Putamen (tissue), 1 donor: Measurements from ENCODE around the gene TMEM132D.

ENCODE experiments used
- DNase-seq: peaks from one replicate; pipeline ENCODE4 v3.0.0-alpha.2; 2016; ENCODE audit warnings: low spot score

TMEM132D gene

GRCh38 chr12:129723260-129723659 lies 180.6 kb downstream of the TMEM132D start:
- no peak for DNase-seq

- no peak for DNase-seq
These were observed 183.2 kb downstream of the TMEM132D start for GRCh38 chr12:129720618-129721017.

GRCh38 chr12:129719416-129719815 lies 184.4 kb downstream of the TMEM132D start:
- no peak for DNase-seq

GRCh38 chr12:129717438-129717837 lies 186.4 kb downstream of the TMEM132D start:
- DNase-seq = no peak

DNA sequence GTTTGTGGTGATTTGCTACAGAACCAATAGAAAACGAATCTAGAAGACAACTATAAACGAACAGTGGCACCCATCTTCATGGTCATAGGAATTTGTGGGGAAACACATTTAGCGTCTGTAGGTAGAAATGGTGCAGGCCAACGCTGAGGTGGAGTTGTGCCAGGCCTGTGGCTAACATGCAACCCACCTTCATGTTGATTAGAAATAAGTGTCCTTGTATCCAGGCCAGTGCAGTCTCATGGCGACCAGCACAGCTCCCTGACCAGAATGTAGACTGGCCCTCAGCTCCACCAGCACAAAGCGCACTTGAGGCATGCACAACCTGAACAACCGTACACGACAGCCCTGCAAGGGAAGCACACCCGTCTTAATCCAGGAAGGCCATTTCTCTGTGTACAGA lies 187.0 kb downstream of the TMEM132D start:
- DNase-seq = no peak

- DNase-seq = no peak
These were observed 197.1 kb downstream of the TMEM132D start for GRCh38 chr12:129706716-129707115.

DNA sequence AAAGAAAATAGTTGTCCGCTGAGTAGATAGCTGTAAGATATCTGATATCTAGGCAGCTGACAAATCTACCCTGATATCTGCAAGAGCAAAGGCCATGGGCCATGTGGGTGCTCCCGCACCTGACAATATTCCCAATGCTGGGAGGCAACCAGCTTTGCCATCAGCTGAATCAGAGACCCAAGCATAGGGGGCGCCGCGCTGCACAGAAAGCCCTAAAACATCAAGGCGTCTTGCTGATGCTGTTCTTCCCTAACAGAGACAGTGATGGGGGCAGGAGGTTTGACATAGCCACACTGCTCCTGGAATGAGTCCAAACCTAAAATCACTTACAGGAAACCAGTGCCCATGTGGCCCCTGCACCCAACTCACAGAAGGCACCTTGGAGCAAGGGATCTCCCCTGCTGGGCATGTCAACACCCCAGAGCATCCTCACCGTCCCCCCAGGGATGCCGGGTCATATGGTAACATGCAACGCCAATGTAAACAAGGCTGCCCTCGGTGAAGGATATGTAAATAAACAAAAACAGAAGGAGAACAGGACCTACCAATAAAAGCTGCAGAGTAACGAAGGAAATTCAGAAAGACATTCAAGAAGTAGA lies 199.5 kb downstream of the TMEM132D start:
- no peak for DNase-seq

- DNase-seq = no peak
These were observed 202.2 kb downstream of the TMEM132D start for GRCh38 chr12:129701631-129702101.

DNA sequence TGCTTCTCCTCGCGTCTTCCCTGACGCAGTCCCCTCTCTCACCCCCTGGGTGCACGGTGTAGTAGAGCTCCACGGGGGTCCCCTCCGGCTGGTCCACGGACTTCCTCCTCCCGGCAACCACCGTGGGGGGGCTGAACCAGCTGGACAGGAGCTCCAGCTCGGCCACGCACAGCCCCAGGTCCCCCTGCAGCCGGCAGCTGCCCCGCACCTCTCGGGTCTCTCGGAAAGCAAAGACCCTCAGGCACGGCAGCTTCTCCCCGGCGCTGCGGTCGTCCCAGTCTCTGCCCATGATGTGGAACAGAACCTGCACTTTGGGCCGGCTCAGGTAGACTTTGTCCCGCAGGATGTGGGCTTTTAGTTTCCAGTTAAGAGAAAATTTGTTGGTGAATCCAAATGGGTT lies 203.8 kb downstream of the TMEM132D start:
- DNase-seq = no peak

DNA sequence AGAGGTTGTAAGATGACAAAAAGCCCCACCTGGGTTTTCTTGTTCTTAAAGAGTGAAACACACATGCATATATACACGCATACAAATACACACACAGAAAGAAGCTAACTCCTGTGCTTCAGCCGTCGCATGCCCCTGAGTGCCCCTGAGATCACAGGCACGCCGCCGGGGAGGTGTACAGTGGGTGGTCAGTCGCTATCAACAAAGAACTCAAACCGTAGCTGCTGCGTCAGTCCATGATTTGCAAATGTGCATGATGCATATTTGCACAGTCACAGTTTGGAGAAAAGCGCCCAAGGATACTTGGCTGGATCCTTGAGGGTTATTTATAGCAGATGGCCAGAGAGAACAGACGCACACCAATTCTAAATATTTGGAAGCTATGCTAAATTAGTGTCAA lies 206.9 kb downstream of the TMEM132D start:
- DNase-seq = no peak

DNA sequence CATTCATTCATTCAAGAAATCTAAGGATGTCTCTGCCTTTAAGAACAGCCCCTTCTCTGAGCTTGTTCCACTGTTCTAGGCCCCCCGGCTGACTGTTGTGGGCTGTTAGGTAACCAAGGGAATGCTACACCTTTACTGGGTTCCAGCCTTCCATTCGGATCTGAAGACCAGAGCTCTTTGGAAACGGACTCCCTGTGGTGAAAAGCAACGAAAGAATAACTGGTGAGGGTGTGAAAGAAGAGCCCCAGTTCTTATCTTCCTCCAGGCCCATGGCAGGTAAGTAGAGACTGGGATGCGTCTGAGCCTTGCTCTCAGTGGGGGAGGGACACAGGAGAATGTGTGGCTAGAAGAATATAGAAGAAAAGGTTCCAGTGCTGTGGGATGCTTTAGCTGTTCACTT lies 207.4 kb downstream of the TMEM132D start:
- DNase-seq = no peak

DNA sequence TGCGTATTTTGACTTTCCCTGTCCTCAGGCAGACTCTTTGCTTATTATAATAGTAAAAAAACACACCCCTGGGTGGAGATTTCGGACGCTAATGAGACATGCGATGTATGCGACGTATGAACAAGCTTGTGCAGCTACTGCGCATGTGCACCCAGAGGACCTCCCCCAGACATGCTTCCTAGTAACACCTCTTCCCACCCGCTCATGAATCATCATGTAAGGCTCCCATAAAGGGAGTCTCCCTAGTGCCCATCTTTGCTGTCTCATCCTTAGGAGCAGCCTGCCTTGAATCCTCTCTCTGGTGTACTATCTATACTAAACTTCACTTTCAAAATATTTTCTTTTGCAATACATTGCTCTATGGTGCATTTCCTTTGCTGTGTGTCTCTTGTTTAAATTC lies 210.1 kb downstream of the TMEM132D start:
- no peak for DNase-seq

GRCh38 chr12:129687731-129688130 lies 216.1 kb downstream of the TMEM132D start:
- no peak for DNase-seq

DNA sequence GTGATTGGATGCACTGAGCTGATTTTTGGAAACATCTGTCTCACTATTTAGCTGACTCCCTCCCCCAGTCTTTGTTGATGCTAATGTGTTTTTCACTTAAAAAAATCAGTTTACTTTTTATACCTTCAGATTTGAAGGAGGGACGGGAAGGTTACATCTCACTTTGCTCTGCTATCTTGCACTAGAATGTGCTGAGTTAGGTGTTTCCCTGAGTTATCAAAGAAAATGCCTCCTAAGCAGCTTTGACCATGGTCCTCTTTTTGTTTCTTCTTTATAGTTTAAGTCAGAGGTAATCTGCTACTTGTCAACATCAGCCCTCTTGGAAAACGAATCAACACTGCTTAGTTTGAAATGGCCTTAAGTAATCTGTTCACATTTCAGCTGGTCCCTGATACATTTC lies 222.0 kb downstream of the TMEM132D start:
- no peak for DNase-seq

DNA sequence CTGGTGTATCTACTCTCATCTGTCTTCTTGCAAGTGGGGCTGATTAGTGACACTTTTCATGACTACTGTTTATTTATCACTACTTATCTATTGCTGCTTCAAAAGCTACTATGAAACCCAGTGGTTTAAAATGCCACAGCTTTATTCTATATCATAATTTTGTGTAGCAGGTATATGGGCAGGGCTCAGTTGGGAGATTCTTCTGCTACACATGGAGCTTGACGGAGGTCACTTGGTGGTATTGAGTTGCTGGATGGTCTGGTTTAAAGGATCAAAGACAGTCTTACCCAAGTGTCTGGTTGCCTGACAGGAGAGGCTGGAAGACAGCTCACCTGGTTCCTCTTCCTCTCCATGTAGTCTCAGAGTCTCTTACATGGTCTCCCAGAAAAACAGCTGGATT lies 222.7 kb downstream of the TMEM132D start:
- no peak for DNase-seq

DNA sequence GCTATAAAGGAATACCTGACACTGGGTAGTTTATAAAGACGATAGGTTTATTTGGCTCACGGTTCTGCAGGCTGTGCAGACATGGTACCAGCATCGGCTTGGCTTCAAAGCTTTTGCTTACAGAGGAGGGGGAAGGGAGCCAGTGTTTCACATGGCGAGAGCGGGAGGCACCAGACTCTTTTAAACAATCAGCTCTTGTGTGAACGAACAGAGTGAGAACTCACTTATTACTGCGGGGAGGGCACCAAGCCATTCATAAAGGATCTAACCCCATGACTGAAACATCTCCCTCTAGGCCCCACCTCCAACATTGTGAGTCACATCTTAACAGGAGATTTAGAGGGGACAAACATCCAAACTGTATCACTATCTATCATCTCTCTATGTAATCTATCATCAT lies 227.4 kb downstream of the TMEM132D start:
- DNase-seq = peak; percentile 70

GRCh38 chr12:129675947-129676346 lies 227.9 kb downstream of the TMEM132D start:
- DNase-seq = no peak

GRCh38 chr12:129675496-129675895 lies 228.3 kb downstream of the TMEM132D start:
- DNase-seq = no peak

GRCh38 chr12:129673806-129674205 lies 230.0 kb downstream of the TMEM132D start:
- no peak for DNase-seq

DNA sequence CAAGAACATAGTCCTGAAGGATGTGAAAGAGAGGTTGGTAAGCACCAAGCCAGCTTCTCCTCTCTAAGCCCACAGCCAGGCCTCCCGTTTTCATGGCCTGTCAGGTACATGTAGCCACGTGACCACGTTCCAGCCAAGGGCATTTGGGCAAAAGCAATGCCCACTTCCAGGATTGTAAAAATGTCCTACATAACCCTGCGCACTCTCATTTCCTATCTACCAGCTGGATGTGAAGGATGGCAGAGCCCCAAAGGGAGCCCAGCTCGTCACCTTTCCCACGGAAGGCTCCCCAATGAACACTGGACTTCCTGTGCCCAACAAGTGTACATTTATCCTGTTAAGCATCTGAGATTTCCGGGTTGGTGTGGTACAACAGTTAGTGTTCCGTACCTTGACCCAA lies 231.7 kb downstream of the TMEM132D start:
- no peak for DNase-seq

DNA sequence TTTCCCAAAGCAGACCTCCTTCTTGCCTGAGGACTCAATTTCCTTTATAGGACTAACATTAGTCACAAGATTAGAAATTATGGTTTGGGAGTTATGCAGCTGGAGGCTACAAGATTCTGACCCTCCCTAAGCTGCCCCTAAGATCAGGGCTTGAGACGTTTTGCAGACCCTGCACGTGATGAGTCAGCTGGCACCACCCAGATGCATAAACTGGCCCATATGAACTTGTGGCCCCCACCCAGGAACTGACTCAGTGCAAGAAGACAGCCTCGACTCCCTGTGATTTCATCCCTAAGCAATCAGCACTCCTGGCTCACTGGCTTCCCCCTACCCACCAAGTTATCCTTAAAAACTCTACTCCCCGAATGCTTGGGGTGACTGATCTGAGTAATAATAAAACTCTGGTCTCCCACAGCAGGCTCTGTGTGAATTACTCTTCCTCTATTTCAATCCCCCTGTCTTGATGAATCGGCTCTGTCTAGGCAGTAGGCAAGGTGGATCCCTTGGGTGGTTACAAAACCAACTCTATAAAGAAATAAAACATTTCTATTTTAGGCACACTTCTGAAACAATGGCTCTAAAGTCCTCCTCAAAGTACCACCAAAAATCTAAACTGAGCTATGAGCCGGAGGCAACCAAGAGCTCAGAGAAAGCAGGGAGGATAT lies 233.4 kb downstream of the TMEM132D start:
- no peak for DNase-seq

GRCh38 chr12:129665414-129665813 lies 238.4 kb downstream of the TMEM132D start:
- no peak for DNase-seq

- DNase-seq = no peak
These were observed 241.6 kb downstream of the TMEM132D start for GRCh38 chr12:129662234-129662633.

- no peak for DNase-seq
These were observed 242.9 kb downstream of the TMEM132D start for GRCh38 chr12:129660946-129661345.
